ENCODE data around the gene KMT2C.

The KMT2C gene

DNA sequence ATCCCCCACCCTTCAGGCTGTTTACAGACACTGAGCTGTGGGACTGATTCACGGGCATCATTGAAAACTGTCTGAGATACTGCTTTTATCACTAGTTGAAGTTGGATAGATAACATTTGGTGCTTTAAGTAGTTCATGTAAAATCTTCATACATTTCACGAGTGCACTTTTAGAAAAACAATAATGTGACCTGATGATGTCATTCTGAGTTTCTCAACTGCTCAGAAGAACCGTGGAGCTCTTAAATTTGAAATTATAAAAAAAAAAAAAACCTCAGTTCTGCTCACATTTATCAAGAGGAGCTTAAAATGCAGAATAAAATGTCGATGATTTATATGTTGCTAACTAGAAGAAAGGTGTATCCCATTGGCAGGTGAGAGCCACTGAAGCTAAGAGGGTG lies 328.8 kb downstream of the KMT2C start:
- H3K9me3 ChIP-seq (ENCODE audit: control insufficient read depth, insufficient read depth, low read depth, low read length) = no peaks in the 10 kb centered on the region
- ChIA-PET POLR2A (interaction anchor here (0.7 kb wide), 1 partner anchor 518 kb away, joined by 3 read pairs; no protein-coding TSS in a partner anchor), CTCF (interaction anchor here (0.6 kb wide), 1 partner anchor 31 kb away, joined by 3 read pairs; no protein-coding TSS in a partner anchor)
- no peaks in the 10 kb centered on the region for H3K4me1 ChIP-seq (ENCODE audit: control insufficient read depth, insufficient read depth, low read length)
- no peak overlapping the region for H3K4me3 ChIP-seq (ENCODE audit: low read depth, low read length)
- TF ChIP-seq SP2 (tag by site-specific recombination; IDR thresholded peaks at IDR 0.05) = no peak
- TF ChIP-seq, protein P1, sequence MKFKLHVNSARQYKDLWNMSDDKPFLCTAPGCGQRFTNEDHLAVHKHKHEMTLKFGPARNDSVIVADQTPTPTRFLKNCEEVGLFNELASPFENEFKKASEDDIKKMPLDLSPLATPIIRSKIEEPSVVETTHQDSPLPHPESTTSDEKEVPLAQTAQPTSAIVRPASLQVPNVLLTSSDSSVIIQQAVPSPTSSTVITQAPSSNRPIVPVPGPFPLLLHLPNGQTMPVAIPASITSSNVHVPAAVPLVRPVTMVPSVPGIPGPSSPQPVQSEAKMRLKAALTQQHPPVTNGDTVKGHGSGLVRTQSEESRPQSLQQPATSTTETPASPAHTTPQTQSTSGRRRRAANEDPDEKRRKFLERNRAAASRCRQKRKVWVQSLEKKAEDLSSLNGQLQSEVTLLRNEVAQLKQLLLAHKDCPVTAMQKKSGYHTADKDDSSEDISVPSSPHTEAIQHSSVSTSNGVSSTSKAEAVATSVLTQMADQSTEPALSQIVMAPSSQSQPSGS (tag by site-specific recombination; IDR thresholded peaks at IDR 0.05; ENCODE audit: low read depth) = peak; percentile 59; the same call in 1 of the 2 replicates
- no peak overlapping the region for H3K27ac ChIP-seq (ENCODE audit: extremely low read depth, low read depth, low read length)
- peaks cover 0 to 56% of the 10 kb centered on the region in 2 experiments; a peak in 1 of 3 replicates for H3K36me3 ChIP-seq (ENCODE audit: control insufficient read depth in 2 of 2, insufficient read depth in 1 of 2, low read length in 2 of 2)

DNA sequence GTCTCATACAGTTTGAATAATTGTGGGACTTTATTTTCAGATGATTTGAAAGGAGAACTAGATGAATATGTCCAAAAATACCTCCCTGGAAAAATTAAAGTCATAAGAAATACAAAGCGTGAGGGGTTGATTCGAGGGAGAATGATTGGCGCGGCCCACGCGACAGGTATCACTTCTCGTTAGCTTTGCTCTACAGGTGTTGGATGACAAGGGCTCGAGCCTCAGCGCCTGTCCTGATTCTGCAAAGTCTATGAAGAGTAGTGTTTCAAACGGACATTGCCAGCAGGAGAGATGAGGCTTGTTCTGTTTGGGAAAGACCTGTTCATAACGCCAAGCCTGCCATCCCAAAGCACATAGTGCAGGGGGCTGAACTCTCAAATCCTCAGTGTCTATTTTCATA lies 330.6 kb downstream of the KMT2C start:
- no peak overlapping the region for H3K27ac ChIP-seq (ENCODE audit: extremely low read depth, low read depth, low read length)
- no peaks in the 10 kb centered on the region for H3K9me3 ChIP-seq (ENCODE audit: control insufficient read depth, insufficient read depth, low read depth, low read length)
- CTCF ChIA-PET = no interaction called here
- POLR2A ChIA-PET = no interaction called here
- no peaks in the 10 kb centered on the region for H3K4me1 ChIP-seq (ENCODE audit: control insufficient read depth, insufficient read depth, low read length)
- TF ChIP-seq, protein P2, sequence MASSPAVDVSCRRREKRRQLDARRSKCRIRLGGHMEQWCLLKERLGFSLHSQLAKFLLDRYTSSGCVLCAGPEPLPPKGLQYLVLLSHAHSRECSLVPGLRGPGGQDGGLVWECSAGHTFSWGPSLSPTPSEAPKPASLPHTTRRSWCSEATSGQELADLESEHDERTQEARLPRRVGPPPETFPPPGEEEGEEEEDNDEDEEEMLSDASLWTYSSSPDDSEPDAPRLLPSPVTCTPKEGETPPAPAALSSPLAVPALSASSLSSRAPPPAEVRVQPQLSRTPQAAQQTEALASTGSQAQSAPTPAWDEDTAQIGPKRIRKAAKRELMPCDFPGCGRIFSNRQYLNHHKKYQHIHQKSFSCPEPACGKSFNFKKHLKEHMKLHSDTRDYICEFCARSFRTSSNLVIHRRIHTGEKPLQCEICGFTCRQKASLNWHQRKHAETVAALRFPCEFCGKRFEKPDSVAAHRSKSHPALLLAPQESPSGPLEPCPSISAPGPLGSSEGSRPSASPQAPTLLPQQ (tag by site-specific recombination; IDR thresholded peaks at IDR 0.05) = no peak
- peak; percentile 62; the same call in 1 of the 2 replicates for TF ChIP-seq SCRT1 (tag by site-specific recombination; IDR thresholded peaks at IDR 0.05; ENCODE audit: borderline replicate concordance)
- TF ChIP-seq ZNF747 (tag by site-specific recombination; IDR thresholded peaks at IDR 0.05) = no peak
- peak; percentile 85 for TF ChIP-seq SCRT2 (tag by site-specific recombination; IDR thresholded peaks at IDR 0.05)
- TF ChIP-seq ZNF670 (tag by site-specific recombination; IDR thresholded peaks at IDR 0.05; ENCODE audit: low read depth) = no peak
- TF ChIP-seq, protein P3, sequence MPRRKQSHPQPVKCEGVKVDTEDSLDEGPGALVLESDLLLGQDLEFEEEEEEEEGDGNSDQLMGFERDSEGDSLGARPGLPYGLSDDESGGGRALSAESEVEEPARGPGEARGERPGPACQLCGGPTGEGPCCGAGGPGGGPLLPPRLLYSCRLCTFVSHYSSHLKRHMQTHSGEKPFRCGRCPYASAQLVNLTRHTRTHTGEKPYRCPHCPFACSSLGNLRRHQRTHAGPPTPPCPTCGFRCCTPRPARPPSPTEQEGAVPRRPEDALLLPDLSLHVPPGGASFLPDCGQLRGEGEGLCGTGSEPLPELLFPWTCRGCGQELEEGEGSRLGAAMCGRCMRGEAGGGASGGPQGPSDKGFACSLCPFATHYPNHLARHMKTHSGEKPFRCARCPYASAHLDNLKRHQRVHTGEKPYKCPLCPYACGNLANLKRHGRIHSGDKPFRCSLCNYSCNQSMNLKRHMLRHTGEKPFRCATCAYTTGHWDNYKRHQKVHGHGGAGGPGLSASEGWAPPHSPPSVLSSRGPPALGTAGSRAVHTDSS (tag by site-specific recombination; IDR thresholded peaks at IDR 0.05) = no peak
- H3K36me3 ChIP-seq (ENCODE audit: control insufficient read depth in 2 of 2, insufficient read depth in 1 of 2, low read length in 2 of 2) = peaks cover 0 to 43% of the 10 kb centered on the region in 2 experiments; a peak in 2 of 3 replicates
- no peak overlapping the region for H3K4me3 ChIP-seq (ENCODE audit: low read depth, low read length)

DNA sequence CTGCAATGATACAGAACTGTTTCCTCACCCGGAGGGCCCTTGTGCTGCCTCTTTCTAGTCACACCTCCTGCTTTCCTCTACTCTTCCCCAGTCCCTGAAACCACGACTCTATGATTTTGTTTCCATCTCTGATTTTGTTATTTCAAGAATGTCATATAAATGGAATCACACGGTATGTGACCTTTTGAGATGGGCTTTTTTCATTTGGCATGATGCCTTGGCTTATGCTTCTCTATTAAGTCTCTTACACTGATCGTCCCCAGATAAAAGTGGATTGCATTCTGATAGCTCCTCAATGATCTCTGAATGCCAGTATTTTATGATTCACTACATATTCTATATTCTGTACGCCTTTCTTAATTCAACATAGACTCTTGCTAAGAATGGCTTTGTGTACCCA lies 332.1 kb downstream of the KMT2C start:
- Histone ChIP-seq H3K36me3 (ENCODE audit: control insufficient read depth in 2 of 2, insufficient read depth in 1 of 2, low read length in 2 of 2) (peaks cover 0 to 34% of the 10 kb centered on the region in 2 experiments; a peak in 2 of 3 replicates), H3K27ac (ENCODE audit: extremely low read depth, low read depth, low read length) (no peak overlapping the region), H3K4me1 (ENCODE audit: control insufficient read depth, insufficient read depth, low read length) (no peaks in the 10 kb centered on the region), H3K9me3 (ENCODE audit: control insufficient read depth, insufficient read depth, low read depth, low read length) (no peaks in the 10 kb centered on the region), H3K4me3 (ENCODE audit: low read depth, low read length) (no peak overlapping the region)
- no peak for TF ChIP-seq ZNF132 (tag by site-specific recombination; IDR thresholded peaks at IDR 0.05; ENCODE audit: borderline replicate concordance)
- TF ChIP-seq, protein P4, sequence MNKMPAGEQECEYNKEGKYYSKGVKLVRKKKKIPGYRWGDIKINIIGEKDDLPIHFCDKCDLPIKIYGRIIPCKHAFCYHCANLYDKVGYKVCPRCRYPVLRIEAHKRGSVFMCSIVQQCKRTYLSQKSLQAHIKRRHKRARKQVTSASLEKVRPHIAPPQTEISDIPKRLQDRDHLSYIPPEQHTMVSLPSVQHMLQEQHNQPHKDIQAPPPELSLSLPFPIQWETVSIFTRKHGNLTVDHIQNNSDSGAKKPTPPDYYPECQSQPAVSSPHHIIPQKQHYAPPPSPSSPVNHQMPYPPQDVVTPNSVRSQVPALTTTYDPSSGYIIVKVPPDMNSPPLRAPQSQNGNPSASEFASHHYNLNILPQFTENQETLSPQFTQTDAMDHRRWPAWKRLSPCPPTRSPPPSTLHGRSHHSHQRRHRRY (tag by site-specific recombination; IDR thresholded peaks at IDR 0.05) = no peak
- no peak for TF ChIP-seq ZNF555 (tag by site-specific recombination; conservative IDR thresholded peaks at IDR 0.05)
- TF ChIP-seq REPIN1 (tag by site-specific recombination; IDR thresholded peaks at IDR 0.05; ENCODE audit: low read depth) = no peak
- ChIA-PET CTCF (no interaction called here), POLR2A (no interaction called here)

DNA sequence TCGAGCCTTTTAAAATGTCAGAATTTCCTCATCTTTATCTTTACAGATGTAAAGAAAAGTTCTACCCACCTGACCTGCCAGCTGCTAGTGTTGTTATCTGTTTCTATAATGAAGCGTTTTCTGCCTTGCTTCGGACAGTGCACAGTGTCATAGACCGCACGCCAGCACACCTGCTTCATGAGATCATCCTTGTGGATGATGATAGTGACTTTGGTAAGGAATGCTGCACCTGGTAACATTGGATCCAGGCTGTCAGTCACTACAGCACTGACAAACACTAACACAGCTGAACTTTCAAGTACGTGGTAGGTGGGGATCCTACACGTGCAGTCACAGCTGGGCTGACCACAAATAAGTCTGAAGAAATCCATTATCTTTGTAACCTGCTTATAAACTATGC lies 332.7 kb downstream of the KMT2C start:
- Histone ChIP-seq H3K9me3 (ENCODE audit: control insufficient read depth, insufficient read depth, low read depth, low read length) (no peaks in the 10 kb centered on the region), H3K4me3 (ENCODE audit: low read depth, low read length) (no peak overlapping the region), H3K27ac (ENCODE audit: extremely low read depth, low read depth, low read length) (no peak overlapping the region), H3K36me3 (ENCODE audit: control insufficient read depth in 2 of 2, insufficient read depth in 1 of 2, low read length in 2 of 2) (peaks cover 0 to 30% of the 10 kb centered on the region in 2 experiments; a peak in 2 of 3 replicates), H3K4me1 (ENCODE audit: control insufficient read depth, insufficient read depth, low read length) (no peaks in the 10 kb centered on the region)
- no peak for TF ChIP-seq ZNF621 (tag by site-specific recombination; IDR thresholded peaks at IDR 0.05)
- no peak for TF ChIP-seq ZNF10 (tag by site-specific recombination; IDR thresholded peaks at IDR 0.05)
- TF ChIP-seq ZNF354C (tag by site-specific recombination; IDR thresholded peaks at IDR 0.05; ENCODE audit: borderline replicate concordance, low read depth) = no peak
- TF ChIP-seq ZNF664 (tag by site-specific recombination; IDR thresholded peaks at IDR 0.05) = no peak
- TF ChIP-seq HOXC10 (CRISPR knock-in tag; IDR thresholded peaks at IDR 0.05) = no peak
- no peak for TF ChIP-seq ZNF555 (tag by site-specific recombination; conservative IDR thresholded peaks at IDR 0.05)
- TF ChIP-seq ZNF747 (tag by site-specific recombination; IDR thresholded peaks at IDR 0.05) = no peak
- POLR2A ChIA-PET = no interaction called here
- CTCF ChIA-PET = no interaction called here
